Activated naive CD4-positive, alpha-beta T cell treated with anti-CD3 and anti-CD28 coated beads, Interleukin-2, amount 10 ng/mL, durations not matched to agents 7 days and 5 days (primary cell): ENCODE data around the gene CEP83.

Source experiments
- CTCF ChIA-PET: fragments of 350-600 bp; sonication (Branson Sonifier 250); formaldehyde crosslinking; loops from one replicate; lab custom pipeline; 2021; ENCODE audit warnings: antibody characterized with exemption; lab: Charles Lee
- DNase-seq: peaks from one replicate; pipeline ENCODE4 v3.0.0-alpha.2; 2020
- H3K27ac Mint-ChIP-seq: one replicate; pipeline ENCODE4 v1.8.0; 2021; ENCODE audit warnings: mild to moderate bottlenecking, moderate library complexity, mixed read lengths
- H3K27me3 Mint-ChIP-seq: one replicate; pipeline ENCODE4 v1.8.0; 2021; ENCODE audit warnings: mild to moderate bottlenecking, mixed read lengths
- H3K36me3 Mint-ChIP-seq: one replicate; pipeline ENCODE4 v1.8.0; 2021; ENCODE audit warnings: mixed read lengths
- H3K4me1 Mint-ChIP-seq: one replicate; pipeline ENCODE4 v1.8.0; 2021; ENCODE audit warnings: mixed read lengths
- H3K4me3 Mint-ChIP-seq: one replicate; pipeline ENCODE4 v1.8.0; 2021; ENCODE audit warnings: mild to moderate bottlenecking, moderate library complexity, mixed read lengths
- H3K9me3 Mint-ChIP-seq: one replicate; pipeline ENCODE4 v1.8.0; 2021; ENCODE audit warnings: mixed read lengths

Gene CEP83

GRCh38 chr12:94273272-94273671, 186.4 kb downstream of the CEP83 start:
- no peak for DNase-seq
- Mint-ChIP-seq H3K36me3 (peaks cover 54% of the 10 kb centered on the region), H3K4me1 (peaks cover 22% of the 10 kb centered on the region), H3K27me3 (no peaks in the 10 kb centered on the region), H3K4me3 (no peak overlapping the region), H3K9me3 (no peaks in the 10 kb centered on the region), H3K27ac (no peak overlapping the region)
- CTCF ChIA-PET = interaction anchor here (0.8 kb wide), 1 partner anchor 9 kb away, joined by 4 read pairs; no protein-coding TSS in a partner anchor

- no peak overlapping the region for H3K4me3 Mint-ChIP-seq
- peaks cover 55% of the 10 kb centered on the region for H3K36me3 Mint-ChIP-seq
- H3K27ac Mint-ChIP-seq = no peak overlapping the region
- CTCF ChIA-PET = no interaction called here
- no peaks in the 10 kb centered on the region for H3K27me3 Mint-ChIP-seq
- no peaks in the 10 kb centered on the region for H3K9me3 Mint-ChIP-seq
- DNase-seq = no peak
- peaks cover 32% of the 10 kb centered on the region for H3K4me1 Mint-ChIP-seq
Observed at GRCh38 chr12:94272280-94272679, 187.4 kb downstream of the CEP83 start.

- Mint-ChIP-seq H3K36me3 (peaks cover 61% of the 10 kb centered on the region), H3K4me3 (no peak overlapping the region), H3K9me3 (no peaks in the 10 kb centered on the region), H3K27ac (no peak overlapping the region), H3K27me3 (no peaks in the 10 kb centered on the region), H3K4me1 (peaks cover 39% of the 10 kb centered on the region)
- CTCF ChIA-PET = no interaction called here
- DNase-seq = no peak
Observed at GRCh38 chr12:94271351-94271750, 188.3 kb downstream of the CEP83 start.

- Mint-ChIP-seq H3K9me3 (no peaks in the 10 kb centered on the region), H3K4me1 (peaks cover 44% of the 10 kb centered on the region), H3K36me3 (peaks cover 71% of the 10 kb centered on the region), H3K27me3 (no peaks in the 10 kb centered on the region), H3K27ac (no peak overlapping the region), H3K4me3 (no peak overlapping the region)
- CTCF ChIA-PET = interaction anchor here (0.9 kb wide), 1 partner anchor 35 kb away, joined by 3 read pairs; no protein-coding TSS in a partner anchor
- no peak for DNase-seq
Observed at GRCh38 chr12:94269316-94269999, 190.2 kb downstream of the CEP83 start.

- no peaks in the 10 kb centered on the region for H3K9me3 Mint-ChIP-seq
- H3K4me1 Mint-ChIP-seq = peaks cover 58% of the 10 kb centered on the region
- H3K27ac Mint-ChIP-seq = no peak overlapping the region
- no peak overlapping the region for H3K4me3 Mint-ChIP-seq
- H3K27me3 Mint-ChIP-seq = no peaks in the 10 kb centered on the region
- peaks cover 75% of the 10 kb centered on the region for H3K36me3 Mint-ChIP-seq
- DNase-seq = no peak
- CTCF ChIA-PET = no interaction called here
Observed at GRCh38 chr12:94267921-94268471, 191.7 kb downstream of the CEP83 start.

- CTCF ChIA-PET = no interaction called here
- Mint-ChIP-seq H3K4me3 (no peak overlapping the region), H3K27ac (no peak overlapping the region), H3K36me3 (peaks cover 75% of the 10 kb centered on the region), H3K9me3 (no peaks in the 10 kb centered on the region), H3K4me1 (peaks cover 63% of the 10 kb centered on the region), H3K27me3 (no peaks in the 10 kb centered on the region)
- DNase-seq = no peak
Observed at GRCh38 chr12:94267537-94267872, 192.2 kb downstream of the CEP83 start.

- H3K9me3 Mint-ChIP-seq = no peaks in the 10 kb centered on the region
- H3K4me3 Mint-ChIP-seq = no peak overlapping the region
- DNase-seq = no peak
- H3K27ac Mint-ChIP-seq = no peak overlapping the region
- H3K36me3 Mint-ChIP-seq = peaks cover 75% of the 10 kb centered on the region
- H3K4me1 Mint-ChIP-seq = peaks cover 68% of the 10 kb centered on the region
- no peaks in the 10 kb centered on the region for H3K27me3 Mint-ChIP-seq
- CTCF ChIA-PET = no interaction called here
Observed at GRCh38 chr12:94266796-94267536, 192.7 kb downstream of the CEP83 start.

- Mint-ChIP-seq H3K9me3 (no peaks in the 10 kb centered on the region), H3K27ac (no peak overlapping the region), H3K27me3 (no peaks in the 10 kb centered on the region), H3K4me3 (no peak overlapping the region), H3K36me3 (peaks cover 73% of the 10 kb centered on the region), H3K4me1 (peaks cover 71% of the 10 kb centered on the region)
- DNase-seq = no peak
- CTCF ChIA-PET = no interaction called here
Observed at GRCh38 chr12:94265966-94266745, 193.5 kb downstream of the CEP83 start.

GRCh38 chr12:94265539-94265938, 194.1 kb downstream of the CEP83 start:
- no peaks in the 10 kb centered on the region for H3K27me3 Mint-ChIP-seq
- no peak for DNase-seq

GRCh38 chr12:94264736-94265485, 194.8 kb downstream of the CEP83 start:
- Mint-ChIP-seq H3K4me3 (no peak overlapping the region), H3K27me3 (no peaks in the 10 kb centered on the region), H3K36me3 (peaks cover 77% of the 10 kb centered on the region), H3K4me1 (peaks cover 67% of the 10 kb centered on the region), H3K27ac (no peak overlapping the region), H3K9me3 (no peaks in the 10 kb centered on the region)
- CTCF ChIA-PET = interaction anchor here (1.0 kb wide), 1 partner anchor 115 kb away, joined by 3 read pairs; no protein-coding TSS in a partner anchor
- DNase-seq = no peak

More at GRCh38 chr12:94265539-94265938, 194.1 kb downstream of the CEP83 start:
- H3K36me3 Mint-ChIP-seq = peaks cover 79% of the 10 kb centered on the region
- CTCF ChIA-PET = interaction anchor here (1.0 kb wide), 1 partner anchor 115 kb away, joined by 3 read pairs; no protein-coding TSS in a partner anchor
- no peaks in the 10 kb centered on the region for H3K9me3 Mint-ChIP-seq
- no peak overlapping the region for H3K4me3 Mint-ChIP-seq
- no peak overlapping the region for H3K27ac Mint-ChIP-seq
- H3K4me1 Mint-ChIP-seq = peaks cover 72% of the 10 kb centered on the region

GRCh38 chr12:94263905-94264561, 195.6 kb downstream of the CEP83 start:
- DNase-seq = no peak
- CTCF ChIA-PET = no interaction called here
- Mint-ChIP-seq H3K27ac (peak overlapping the region; percentile 94), H3K36me3 (peaks cover 72% of the 10 kb centered on the region), H3K4me3 (no peak overlapping the region), H3K4me1 (peaks cover 58% of the 10 kb centered on the region), H3K27me3 (no peaks in the 10 kb centered on the region), H3K9me3 (no peaks in the 10 kb centered on the region)

GRCh38 chr12:94263011-94263811, 196.5 kb downstream of the CEP83 start:
- H3K4me3 Mint-ChIP-seq = peak overlapping the region; percentile 80
- H3K27me3 Mint-ChIP-seq = no peaks in the 10 kb centered on the region
- DNase-seq = peak; percentile 69
- peak overlapping the region; percentile 94 for H3K27ac Mint-ChIP-seq
- CTCF ChIA-PET = interaction anchor here (0.9 to 1.5 kb wide), 7 partner anchors 42 to 171 kb away, joined by 3 to 4 read pairs (median 4); no protein-coding TSS in a partner anchor
- no peaks in the 10 kb centered on the region for H3K9me3 Mint-ChIP-seq
- H3K36me3 Mint-ChIP-seq = peaks cover 67% of the 10 kb centered on the region
- H3K4me1 Mint-ChIP-seq = peaks cover 54% of the 10 kb centered on the region
